HG03039 (cell line): ENCODE results near the gene TGFBR3.

Experiments
- ATAC-seq: cut with Tn5 transposase; IDR thresholded peaks from one replicate; pipeline ENCODE4 v1.9.1; 2021; ENCODE audit warnings: mild to moderate bottlenecking, moderate library complexity; ENCODE audit not compliant: unreplicated experiment

The TGFBR3 gene

GRCh38 chr1:91803847-91804545 is 82.0 kb downstream of the TGFBR3 start:
- ATAC-seq, result peak; percentile 72

- ATAC-seq, result no peak
Measured at GRCh38 chr1:91803123-91803522, 82.8 kb downstream of the TGFBR3 start.

DNA sequence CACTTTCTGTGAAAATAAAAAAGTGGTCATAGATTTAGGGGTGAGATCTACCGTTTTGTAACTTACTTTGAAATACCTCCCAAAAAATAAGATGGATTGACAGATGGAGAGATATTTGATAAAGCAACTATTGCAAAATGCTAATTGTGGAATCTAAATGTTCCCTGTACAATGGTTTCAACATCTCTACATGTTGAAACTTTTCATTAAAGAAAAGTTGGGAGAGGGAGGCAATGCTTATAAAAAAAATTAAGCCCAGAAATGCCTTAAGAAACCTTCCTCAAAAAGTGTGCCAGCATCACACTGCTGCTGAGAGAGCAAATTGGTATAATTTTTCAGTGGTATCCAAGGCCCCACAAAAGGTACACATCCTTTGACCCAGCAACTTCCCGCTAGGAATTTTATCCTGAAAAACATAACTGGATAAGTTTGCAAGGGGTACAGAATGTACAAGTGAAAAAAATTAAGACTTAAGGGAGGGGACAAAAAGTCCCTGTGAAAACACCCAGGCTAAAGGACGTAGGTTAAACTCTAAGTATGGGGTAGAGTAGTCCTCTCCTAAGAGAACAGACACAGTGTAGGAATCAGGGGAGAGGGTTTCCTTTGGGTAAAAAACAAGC is 84.3 kb downstream of the TGFBR3 start:
- no peak for ATAC-seq

- no peak for ATAC-seq
Measured at GRCh38 chr1:91799863-91800262, 86.1 kb downstream of the TGFBR3 start.

- ATAC-seq, result no peak
Measured at GRCh38 chr1:91799159-91799558, 86.8 kb downstream of the TGFBR3 start.

GRCh38 chr1:91798740-91799139 is 87.2 kb downstream of the TGFBR3 start:
- ATAC-seq, result no peak

DNA sequence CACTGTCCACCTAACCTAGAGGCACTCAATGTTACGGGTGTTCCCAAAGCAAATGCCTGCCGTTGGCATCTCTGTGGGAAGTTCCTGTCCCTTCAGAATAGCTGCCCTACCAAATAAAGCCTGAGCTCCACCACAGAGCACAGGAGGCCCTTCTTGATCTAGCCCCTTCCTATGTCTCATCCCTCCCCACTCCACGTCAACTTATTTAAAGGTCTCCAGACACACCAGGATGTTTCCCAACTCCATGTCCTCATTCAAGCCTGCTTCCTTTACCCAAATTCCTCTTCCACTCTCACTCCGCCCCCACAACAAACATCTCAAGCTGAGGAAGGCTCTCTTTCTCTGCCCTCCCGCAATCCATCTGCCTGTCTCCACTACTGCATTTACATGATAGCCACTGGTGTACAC is 87.7 kb downstream of the TGFBR3 start:
- ATAC-seq, result no peak

- ATAC-seq, result no peak
Measured at GRCh38 chr1:91797164-91797563, 88.8 kb downstream of the TGFBR3 start.

GRCh38 chr1:91796390-91796654 is 89.6 kb downstream of the TGFBR3 start:
- ATAC-seq, result no peak

DNA sequence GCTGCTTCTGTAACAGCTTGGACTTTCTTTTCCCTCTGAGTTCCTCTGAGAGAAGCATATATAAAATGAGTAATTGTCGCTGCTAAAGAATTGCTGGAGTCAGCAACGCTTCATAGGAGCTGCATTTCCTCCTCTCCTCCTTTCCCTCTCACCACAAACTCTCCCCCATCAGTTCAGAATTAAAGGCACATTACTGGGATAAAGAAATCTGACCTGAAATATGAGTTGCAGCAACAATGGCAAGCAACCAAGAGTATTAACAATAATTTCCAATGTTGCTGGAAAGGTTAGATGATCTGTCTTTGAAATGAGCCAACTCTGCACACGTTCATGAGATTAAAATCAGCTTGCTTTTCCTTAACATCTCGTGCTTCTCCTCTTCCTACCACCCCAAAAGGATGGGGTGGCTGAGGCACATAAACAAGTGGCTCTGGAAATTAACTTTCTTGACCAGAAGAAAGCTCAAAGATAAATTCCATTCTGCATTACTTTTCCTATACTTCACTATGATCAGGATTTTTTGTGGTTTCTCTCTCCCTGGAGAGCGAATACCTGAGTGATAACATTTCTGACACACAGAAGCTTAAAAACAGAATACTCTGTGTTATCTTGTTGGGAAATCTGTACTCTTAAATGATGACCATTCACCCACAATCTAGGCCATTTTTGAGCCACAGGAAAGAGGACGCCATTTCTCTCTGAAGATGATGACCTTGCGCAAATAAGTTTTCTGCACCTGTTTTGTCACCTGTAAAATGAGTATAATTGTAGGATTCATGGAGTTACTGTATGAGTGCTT is 90.2 kb downstream of the TGFBR3 start:
- no peak for ATAC-seq

GRCh38 chr1:91793877-91794276 is 92.1 kb downstream of the TGFBR3 start:
- no peak for ATAC-seq

DNA sequence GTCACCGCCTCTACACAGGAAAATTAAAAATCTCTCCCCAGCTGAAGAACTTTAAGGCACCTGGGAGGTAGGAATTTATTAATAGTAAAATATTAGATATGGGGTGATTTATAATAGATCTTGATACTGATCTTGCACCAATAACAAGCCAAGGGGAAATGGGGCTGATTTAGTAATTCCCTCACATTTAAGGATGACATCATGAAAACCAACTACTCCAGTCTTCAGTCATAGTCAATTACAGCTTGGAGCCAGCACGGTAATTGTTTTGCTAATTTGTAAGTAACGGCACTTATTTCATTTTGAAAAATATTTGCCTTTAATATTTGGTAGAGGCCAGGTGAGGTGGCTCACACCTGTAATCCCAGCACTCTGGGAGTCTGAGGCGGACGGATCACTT is 92.8 kb downstream of the TGFBR3 start:
- no peak for ATAC-seq

- ATAC-seq, result no peak
Measured at GRCh38 chr1:91792489-91793071, 93.4 kb downstream of the TGFBR3 start.

DNA sequence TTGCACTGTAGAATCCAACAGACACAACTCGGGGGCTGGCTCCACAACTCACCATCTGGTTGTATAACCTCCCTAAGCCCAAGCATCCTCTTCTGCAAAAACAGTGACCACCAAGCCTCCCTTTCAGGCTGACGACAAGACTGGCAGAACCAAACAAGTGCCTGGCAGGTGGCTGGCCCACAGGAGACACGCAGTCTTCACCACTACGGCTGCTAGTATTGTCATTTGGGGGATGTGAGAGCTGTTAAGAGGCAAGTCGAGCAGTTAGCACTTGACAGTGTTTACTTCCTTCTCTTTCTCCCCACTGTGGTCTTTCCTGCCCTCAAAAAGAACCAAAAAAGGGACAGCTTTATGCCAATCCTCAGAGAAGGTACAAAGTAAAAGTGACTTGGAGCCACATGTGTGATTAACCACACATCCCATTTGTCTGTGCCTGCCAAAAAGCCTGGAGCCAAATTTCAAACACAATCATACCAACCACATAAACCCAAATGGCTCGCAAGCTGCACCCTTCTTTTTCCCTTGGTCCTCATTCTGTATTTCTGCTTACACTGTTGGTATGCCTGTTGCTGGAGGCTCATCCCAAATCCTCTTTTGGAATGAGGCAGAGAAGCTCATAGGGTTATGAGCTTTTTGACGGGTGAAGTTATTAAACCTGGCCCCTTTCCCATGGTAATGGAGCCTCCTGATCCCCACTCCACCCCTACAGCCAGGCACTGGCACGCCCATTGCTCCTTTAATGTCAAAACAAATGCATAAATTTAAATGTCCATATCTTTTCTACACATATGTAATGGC is 94.1 kb downstream of the TGFBR3 start:
- ATAC-seq, result no peak

- no peak for ATAC-seq
Measured at GRCh38 chr1:91791103-91791502, 94.8 kb downstream of the TGFBR3 start.

DNA sequence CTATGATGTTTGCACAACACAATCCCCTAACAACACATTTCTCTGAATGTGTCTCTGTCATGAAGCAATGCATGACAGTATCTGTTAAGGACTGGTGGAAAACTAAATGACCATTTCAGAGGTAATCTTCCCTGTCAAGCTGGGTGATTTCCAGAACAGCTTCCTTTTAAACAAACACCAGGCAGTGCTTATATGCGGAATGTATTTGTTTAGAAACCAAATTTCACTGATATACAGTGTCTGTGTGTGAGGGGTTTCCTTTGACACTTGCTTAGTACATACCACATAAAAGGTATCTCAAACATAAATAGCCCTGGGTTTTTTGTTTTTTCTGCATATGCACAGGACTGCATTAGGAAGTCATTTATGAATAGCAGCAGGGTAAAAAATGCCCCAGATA is 95.6 kb downstream of the TGFBR3 start:
- ATAC-seq, result no peak

GRCh38 chr1:91789273-91789997 is 96.5 kb downstream of the TGFBR3 start:
- no peak for ATAC-seq

DNA sequence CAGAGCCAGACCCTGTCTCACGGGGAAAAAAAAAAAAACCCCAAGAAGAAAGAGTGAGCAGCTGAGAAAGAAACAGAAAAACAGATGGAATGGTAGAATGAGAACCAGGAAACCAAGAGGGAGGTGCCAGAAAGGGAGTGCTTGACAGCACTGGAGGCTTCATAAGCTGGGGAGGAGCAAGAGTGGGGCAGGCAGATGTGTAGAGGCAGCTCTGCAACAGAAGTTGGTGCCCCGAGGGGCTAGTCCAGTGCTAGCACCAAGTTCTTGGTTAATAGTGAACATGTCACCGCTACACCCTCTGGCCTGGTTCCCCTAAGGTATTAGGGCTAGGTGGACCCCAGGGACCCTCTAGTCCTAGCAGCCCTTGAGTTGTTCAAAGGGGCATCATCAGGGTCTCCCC is 98.0 kb downstream of the TGFBR3 start:
- ATAC-seq, result no peak

GRCh38 chr1:91784616-91785015 is 101.3 kb downstream of the TGFBR3 start:
- ATAC-seq, result no peak

DNA sequence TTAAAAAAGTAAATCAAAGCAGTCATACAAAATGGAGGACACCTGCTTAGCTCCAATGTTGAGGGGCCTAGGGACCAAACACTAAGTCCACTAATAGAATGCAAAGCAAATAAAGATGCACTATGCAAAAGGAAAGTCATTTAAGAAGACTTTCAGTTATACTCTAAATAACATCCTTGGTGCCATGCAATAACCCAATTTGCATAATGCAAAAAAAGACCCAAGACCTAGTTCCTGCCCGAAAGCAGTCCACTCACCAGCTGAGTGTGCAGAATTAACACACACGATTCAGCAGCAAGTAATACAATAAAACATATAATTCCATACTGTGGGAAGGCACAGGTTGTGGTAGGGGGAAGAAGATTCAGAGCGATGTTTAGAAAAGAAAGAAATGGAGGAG is 101.8 kb downstream of the TGFBR3 start:
- peak; percentile 58 for ATAC-seq
